ENCODE results near the gene ADNP.

DNA sequence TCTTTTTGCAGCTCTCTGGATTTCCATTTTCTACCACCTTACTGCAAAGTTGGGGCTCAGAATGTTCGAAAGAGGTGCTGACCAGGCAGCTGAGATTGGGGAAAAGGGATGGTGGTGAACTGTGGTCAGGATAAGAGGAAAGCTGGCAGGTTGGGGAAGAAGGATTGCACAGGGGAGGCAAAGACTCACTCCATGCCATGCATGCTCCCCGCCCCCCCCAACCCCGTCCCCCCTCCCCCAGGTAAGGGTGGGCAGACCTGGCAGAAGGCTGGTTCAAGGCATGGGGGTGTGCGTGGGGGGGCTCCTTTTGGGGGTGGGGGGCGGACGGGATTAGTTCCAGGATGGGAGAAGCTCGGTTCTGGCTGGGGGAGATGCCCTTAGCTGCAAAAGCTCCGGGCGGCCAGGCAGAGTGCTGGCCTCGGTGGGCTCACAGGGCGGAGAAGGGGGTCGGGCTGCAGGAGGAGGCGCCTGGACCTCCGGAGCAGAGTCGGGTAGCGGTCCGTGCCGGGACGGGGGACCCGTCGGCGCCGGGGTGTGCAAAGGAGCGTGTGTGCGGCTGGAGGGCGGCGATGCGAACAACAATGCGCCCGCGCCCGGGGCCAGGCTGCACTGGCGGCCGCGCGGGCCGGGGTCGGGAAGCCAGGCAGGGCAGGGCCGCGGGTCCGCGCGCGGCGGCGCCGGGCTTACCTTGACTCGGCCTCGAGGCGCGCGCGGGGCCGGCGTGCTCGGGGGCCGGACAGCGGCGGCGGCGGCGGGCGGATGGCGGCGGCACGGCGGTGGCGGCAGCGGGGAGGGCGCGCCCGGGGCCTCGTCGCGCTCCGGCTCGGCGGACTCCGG, 880 bp downstream of the ADNP start:
- TF ChIP-seq, protein P1, sequence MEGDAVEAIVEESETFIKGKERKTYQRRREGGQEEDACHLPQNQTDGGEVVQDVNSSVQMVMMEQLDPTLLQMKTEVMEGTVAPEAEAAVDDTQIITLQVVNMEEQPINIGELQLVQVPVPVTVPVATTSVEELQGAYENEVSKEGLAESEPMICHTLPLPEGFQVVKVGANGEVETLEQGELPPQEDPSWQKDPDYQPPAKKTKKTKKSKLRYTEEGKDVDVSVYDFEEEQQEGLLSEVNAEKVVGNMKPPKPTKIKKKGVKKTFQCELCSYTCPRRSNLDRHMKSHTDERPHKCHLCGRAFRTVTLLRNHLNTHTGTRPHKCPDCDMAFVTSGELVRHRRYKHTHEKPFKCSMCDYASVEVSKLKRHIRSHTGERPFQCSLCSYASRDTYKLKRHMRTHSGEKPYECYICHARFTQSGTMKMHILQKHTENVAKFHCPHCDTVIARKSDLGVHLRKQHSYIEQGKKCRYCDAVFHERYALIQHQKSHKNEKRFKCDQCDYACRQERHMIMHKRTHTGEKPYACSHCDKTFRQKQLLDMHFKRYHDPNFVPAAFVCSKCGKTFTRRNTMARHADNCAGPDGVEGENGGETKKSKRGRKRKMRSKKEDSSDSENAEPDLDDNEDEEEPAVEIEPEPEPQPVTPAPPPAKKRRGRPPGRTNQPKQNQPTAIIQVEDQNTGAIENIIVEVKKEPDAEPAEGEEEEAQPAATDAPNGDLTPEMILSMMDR (IDR thresholded peaks at IDR 0.05): no peak
- TF ChIP-seq POLR2A (IDR thresholded peaks at IDR 0.05) (no peak), EP300 (IDR thresholded peaks at IDR 0.05) (no peak)
